Measurements from ENCODE around the gene HRK. TPM values are rescaled to one million over a fixed set of nuclear protein-coding genes. Genes with fewer than 3 reads are reported as not detected.

HRK gene
- total and polyA plus RNA-seq, 2 of the 13 experiments (the other 11 are each of a cell fraction or from before 2014, with no cell fraction given) = 0.02 TPM; not detected in 1

DNA sequence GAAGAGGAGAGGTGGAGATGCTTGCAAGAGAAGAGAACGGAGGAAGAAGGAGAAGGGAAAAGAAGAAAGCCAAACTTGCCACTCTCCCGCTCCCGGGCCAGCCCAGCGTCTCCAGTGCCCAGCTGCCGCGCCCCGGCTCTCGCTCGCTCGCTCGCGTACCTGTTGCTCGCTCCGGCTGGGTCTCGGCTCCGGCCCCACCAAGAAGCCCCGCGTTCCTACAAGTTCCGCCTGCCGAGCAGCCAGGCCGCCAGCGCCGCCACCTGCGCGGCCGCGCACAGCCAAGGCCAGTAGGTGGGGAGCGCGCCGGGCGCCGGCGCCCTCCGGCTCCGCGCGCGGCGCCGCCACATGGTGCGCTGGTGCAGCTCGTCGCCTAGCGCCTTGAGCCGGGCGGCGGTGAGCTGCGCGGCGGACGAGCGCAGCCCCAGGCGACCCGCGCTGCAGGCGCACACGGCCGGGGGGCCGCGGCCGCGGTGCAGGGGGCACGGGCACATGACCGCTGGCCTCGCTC is 370 bp downstream of the HRK start (continued):
- peak; percentile 28; the same call in 1 of the 2 replicates for TF ChIP-seq UBTF (CRISPR knock-in tag; IDR thresholded peaks at IDR 0.05)
- TF ChIP-seq RAD21 (CRISPR knock-in tag; IDR thresholded peaks at IDR 0.05) = peak; percentile 61
- no peak for TF ChIP-seq ZNF160 (CRISPR knock-in tag; IDR thresholded peaks at IDR 0.05)
- TF ChIP-seq, protein P1, sequence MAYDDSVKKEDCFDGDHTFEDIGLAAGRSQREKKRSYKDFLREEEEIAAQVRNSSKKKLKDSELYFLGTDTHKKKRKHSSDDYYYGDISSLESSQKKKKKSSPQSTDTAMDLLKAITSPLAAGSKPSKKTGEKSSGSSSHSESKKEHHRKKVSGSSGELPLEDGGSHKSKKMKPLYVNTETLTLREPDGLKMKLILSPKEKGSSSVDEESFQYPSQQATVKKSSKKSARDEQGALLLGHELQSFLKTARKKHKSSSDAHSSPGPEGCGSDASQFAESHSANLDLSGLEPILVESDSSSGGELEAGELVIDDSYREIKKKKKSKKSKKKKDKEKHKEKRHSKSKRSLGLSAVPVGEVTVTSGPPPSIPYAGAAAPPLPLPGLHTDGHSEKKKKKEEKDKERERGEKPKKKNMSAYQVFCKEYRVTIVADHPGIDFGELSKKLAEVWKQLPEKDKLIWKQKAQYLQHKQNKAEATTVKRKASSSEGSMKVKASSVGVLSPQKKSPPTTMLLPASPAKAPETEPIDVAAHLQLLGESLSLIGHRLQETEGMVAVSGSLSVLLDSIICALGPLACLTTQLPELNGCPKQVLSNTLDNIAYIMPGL (CRISPR knock-in tag; IDR thresholded peaks at IDR 0.05; ENCODE audit: borderline replicate concordance in 1 of 2, low read depth in 1 of 2) = no peak
- no peak for TF ChIP-seq ZNF33B (CRISPR knock-in tag; IDR thresholded peaks at IDR 0.05)
- TF ChIP-seq MTF2 (CRISPR knock-in tag; IDR thresholded peaks at IDR 0.05; ENCODE audit: borderline replicate concordance) = 0 out of 2 replicates have a peak, but pooled peaks have one; percentile 22
- TF ChIP-seq ZMYM4 (CRISPR knock-in tag; IDR thresholded peaks at IDR 0.05) = 0 out of 2 replicates have a peak, but pooled peaks have one; percentile 25
- no peak for TF ChIP-seq RCOR2 (CRISPR knock-in tag; IDR thresholded peaks at IDR 0.05)
- no peak for TF ChIP-seq ZNF414 (CRISPR knock-in tag; IDR thresholded peaks at IDR 0.05)
- TF ChIP-seq, protein P2, sequence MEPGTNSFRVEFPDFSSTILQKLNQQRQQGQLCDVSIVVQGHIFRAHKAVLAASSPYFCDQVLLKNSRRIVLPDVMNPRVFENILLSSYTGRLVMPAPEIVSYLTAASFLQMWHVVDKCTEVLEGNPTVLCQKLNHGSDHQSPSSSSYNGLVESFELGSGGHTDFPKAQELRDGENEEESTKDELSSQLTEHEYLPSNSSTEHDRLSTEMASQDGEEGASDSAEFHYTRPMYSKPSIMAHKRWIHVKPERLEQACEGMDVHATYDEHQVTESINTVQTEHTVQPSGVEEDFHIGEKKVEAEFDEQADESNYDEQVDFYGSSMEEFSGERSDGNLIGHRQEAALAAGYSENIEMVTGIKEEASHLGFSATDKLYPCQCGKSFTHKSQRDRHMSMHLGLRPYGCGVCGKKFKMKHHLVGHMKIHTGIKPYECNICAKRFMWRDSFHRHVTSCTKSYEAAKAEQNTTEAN (CRISPR knock-in tag; conservative IDR thresholded peaks at IDR 0.05) = 0 out of 2 replicates have a peak, but pooled peaks have one; percentile 36
- TF ChIP-seq, protein P3, sequence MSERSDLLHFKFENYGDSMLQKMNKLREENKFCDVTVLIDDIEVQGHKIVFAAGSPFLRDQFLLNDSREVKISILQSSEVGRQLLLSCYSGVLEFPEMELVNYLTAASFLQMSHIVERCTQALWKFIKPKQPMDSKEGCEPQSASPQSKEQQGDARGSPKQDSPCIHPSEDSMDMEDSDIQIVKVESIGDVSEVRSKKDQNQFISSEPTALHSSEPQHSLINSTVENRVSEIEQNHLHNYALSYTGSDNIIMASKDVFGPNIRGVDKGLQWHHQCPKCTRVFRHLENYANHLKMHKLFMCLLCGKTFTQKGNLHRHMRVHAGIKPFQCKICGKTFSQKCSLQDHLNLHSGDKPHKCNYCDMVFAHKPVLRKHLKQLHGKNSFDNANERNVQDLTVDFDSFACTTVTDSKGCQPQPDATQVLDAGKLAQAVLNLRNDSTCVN (CRISPR knock-in tag; IDR thresholded peaks at IDR 0.05; ENCODE audit: borderline replicate concordance) = no peak
- TF ChIP-seq, protein P4, sequence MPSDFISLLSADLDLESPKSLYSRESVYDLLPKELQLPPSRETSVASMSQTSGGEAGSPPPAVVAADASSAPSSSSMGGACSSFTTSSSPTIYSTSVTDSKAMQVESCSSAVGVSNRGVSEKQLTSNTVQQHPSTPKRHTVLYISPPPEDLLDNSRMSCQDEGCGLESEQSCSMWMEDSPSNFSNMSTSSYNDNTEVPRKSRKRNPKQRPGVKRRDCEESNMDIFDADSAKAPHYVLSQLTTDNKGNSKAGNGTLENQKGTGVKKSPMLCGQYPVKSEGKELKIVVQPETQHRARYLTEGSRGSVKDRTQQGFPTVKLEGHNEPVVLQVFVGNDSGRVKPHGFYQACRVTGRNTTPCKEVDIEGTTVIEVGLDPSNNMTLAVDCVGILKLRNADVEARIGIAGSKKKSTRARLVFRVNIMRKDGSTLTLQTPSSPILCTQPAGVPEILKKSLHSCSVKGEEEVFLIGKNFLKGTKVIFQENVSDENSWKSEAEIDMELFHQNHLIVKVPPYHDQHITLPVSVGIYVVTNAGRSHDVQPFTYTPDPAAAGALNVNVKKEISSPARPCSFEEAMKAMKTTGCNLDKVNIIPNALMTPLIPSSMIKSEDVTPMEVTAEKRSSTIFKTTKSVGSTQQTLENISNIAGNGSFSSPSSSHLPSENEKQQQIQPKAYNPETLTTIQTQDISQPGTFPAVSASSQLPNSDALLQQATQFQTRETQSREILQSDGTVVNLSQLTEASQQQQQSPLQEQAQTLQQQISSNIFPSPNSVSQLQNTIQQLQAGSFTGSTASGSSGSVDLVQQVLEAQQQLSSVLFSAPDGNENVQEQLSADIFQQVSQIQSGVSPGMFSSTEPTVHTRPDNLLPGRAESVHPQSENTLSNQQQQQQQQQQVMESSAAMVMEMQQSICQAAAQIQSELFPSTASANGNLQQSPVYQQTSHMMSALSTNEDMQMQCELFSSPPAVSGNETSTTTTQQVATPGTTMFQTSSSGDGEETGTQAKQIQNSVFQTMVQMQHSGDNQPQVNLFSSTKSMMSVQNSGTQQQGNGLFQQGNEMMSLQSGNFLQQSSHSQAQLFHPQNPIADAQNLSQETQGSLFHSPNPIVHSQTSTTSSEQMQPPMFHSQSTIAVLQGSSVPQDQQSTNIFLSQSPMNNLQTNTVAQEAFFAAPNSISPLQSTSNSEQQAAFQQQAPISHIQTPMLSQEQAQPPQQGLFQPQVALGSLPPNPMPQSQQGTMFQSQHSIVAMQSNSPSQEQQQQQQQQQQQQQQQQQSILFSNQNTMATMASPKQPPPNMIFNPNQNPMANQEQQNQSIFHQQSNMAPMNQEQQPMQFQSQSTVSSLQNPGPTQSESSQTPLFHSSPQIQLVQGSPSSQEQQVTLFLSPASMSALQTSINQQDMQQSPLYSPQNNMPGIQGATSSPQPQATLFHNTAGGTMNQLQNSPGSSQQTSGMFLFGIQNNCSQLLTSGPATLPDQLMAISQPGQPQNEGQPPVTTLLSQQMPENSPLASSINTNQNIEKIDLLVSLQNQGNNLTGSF (CRISPR knock-in tag; IDR thresholded peaks at IDR 0.05) = no peak
- no peak for TF ChIP-seq ZNF543 (CRISPR knock-in tag; IDR thresholded peaks at IDR 0.05)
- TF ChIP-seq KDM3A (CRISPR knock-in tag; IDR thresholded peaks at IDR 0.05; ENCODE audit: low read depth) = no peak
- peak; percentile 46; the same call in 1 of the 2 replicates for TF ChIP-seq HOXA3 (CRISPR knock-in tag; IDR thresholded peaks at IDR 0.05)
- no peak for TF ChIP-seq U2AF1 (optimal IDR thresholded peaks at IDR 0.05; ENCODE audit: low read depth, low read length)
